Measurements from ENCODE around the gene ARID2.

The ARID2 gene

GRCh38 chr12:45816652-45817051 lies 87.1 kb downstream of the ARID2 start:
- Histone ChIP-seq H3K4me1 (ENCODE audit: control insufficient read depth in 2 of 2, insufficient read depth in 1 of 2, low read depth in 1 of 2, low read length in 2 of 2) (no peaks in the 10 kb centered on the region), H3K9me3 (replicated peaks in 1 of 2; ENCODE audit: control insufficient read depth in 2 of 2, insufficient read depth in 1 of 2, low read depth in 1 of 2, low read length in 2 of 2) (no peaks in the 10 kb centered on the region), H4K8ac (ENCODE audit: low read depth, low read length) (no peak overlapping the region), H3K4me3 (ENCODE audit: low read length in 2 of 2) (no peak overlapping the region), H3K14ac (ENCODE audit: low read length) (no peak overlapping the region), H3K27me3 (ENCODE audit: control insufficient read depth in 3 of 3, insufficient read depth in 3 of 3, low read depth in 1 of 3, low read length in 3 of 3) (no peaks in the 10 kb centered on the region), H3K9ac (ENCODE audit: low read depth, low read length, poor library complexity) (no peak overlapping the region), H2BK120ac (ENCODE audit: low read depth, low read length) (no peak overlapping the region), H2AK5ac (ENCODE audit: low read depth, low read length) (no peak overlapping the region), H2BK15ac (ENCODE audit: low read length) (no peak overlapping the region), H3K18ac (ENCODE audit: low read length) (no peak overlapping the region), H3K4ac (ENCODE audit: low read length) (no peak overlapping the region), H4K91ac (ENCODE audit: low read depth, low read length, poor library complexity) (no peak overlapping the region), H3K36me3 (replicated peaks in 1 of 2; ENCODE audit: control insufficient read depth in 2 of 2, insufficient read depth in 2 of 2, low read length in 2 of 2) (peaks cover 0 to 94% of the 10 kb centered on the region in 2 donors), H2BK5ac (ENCODE audit: low read length) (no peak overlapping the region), H3K79me1 (ENCODE audit: low read depth, low read length) (no peaks in the 10 kb centered on the region), H3K4me2 (ENCODE audit: insufficient read depth, low read length, poor library complexity, severe bottlenecking) (no peak overlapping the region), H2AFZ (ENCODE audit: low read length) (no peak overlapping the region), H3K23ac (ENCODE audit: low read depth, low read length, poor library complexity) (no peak overlapping the region), H3K27ac (replicated peaks; ENCODE audit: low read length) (no peak overlapping the region), H2BK12ac (ENCODE audit: low read length) (no peak overlapping the region)
- WGBS, 2 donors (ENCODE audit: extremely low coverage in 2 of 2, insufficient read length in 2 of 2, insufficient replicate concordance in 1 of 2) = no CpG with 5 or more reads among the region's 1 CpG
- DNase-seq (ENCODE audit: low spot score) = no peak

- Histone ChIP-seq H4K91ac (ENCODE audit: low read depth, low read length, poor library complexity) (no peak overlapping the region), H3K4me1 (ENCODE audit: control insufficient read depth in 2 of 2, insufficient read depth in 1 of 2, low read depth in 1 of 2, low read length in 2 of 2) (no peaks in the 10 kb centered on the region), H4K8ac (ENCODE audit: low read depth, low read length) (no peak overlapping the region), H3K4me2 (ENCODE audit: insufficient read depth, low read length, poor library complexity, severe bottlenecking) (no peak overlapping the region), H3K9ac (ENCODE audit: low read depth, low read length, poor library complexity) (no peak overlapping the region), H2AFZ (ENCODE audit: low read length) (no peak overlapping the region), H2BK12ac (ENCODE audit: low read length) (no peak overlapping the region), H3K4ac (ENCODE audit: low read length) (no peak overlapping the region), H3K14ac (ENCODE audit: low read length) (no peak overlapping the region), H3K4me3 (ENCODE audit: low read length in 2 of 2) (no peak overlapping the region), H2BK15ac (ENCODE audit: low read length) (no peak overlapping the region), H3K36me3 (replicated peaks in 1 of 2; ENCODE audit: control insufficient read depth in 2 of 2, insufficient read depth in 2 of 2, low read length in 2 of 2) (peaks cover 3 to 92% of the 10 kb centered on the region in 2 donors), H3K79me1 (ENCODE audit: low read depth, low read length) (no peaks in the 10 kb centered on the region), H3K27me3 (ENCODE audit: control insufficient read depth in 3 of 3, insufficient read depth in 3 of 3, low read depth in 1 of 3, low read length in 3 of 3) (no peaks in the 10 kb centered on the region), H3K18ac (ENCODE audit: low read length) (no peak overlapping the region), H2BK120ac (ENCODE audit: low read depth, low read length) (no peak overlapping the region), H3K9me3 (replicated peaks in 1 of 2; ENCODE audit: control insufficient read depth in 2 of 2, insufficient read depth in 1 of 2, low read depth in 1 of 2, low read length in 2 of 2) (peaks cover 0 to 27% of the 10 kb centered on the region in 2 donors), H2AK5ac (ENCODE audit: low read depth, low read length) (no peak overlapping the region), H3K23ac (ENCODE audit: low read depth, low read length, poor library complexity) (no peak overlapping the region), H3K27ac (replicated peaks; ENCODE audit: low read length) (no peak overlapping the region), H2BK5ac (ENCODE audit: low read length) (no peak overlapping the region)
- DNase-seq (ENCODE audit: low spot score) = no peak
- WGBS, 2 donors (ENCODE audit: extremely low coverage in 2 of 2, insufficient read length in 2 of 2, insufficient replicate concordance in 1 of 2) = no CpG with 5 or more reads among the region's 3 CpGs
Observed at GRCh38 chr12:45827974-45828373, 98.5 kb downstream of the ARID2 start.

- H2BK120ac ChIP-seq (ENCODE audit: low read depth, low read length) = no peak overlapping the region
- H3K4me2 ChIP-seq (ENCODE audit: insufficient read depth, low read length, poor library complexity, severe bottlenecking) = no peak overlapping the region
- no peak for DNase-seq (ENCODE audit: low spot score)
- no peak overlapping the region for H2BK5ac ChIP-seq (ENCODE audit: low read length)
- no peak overlapping the region for H2BK12ac ChIP-seq (ENCODE audit: low read length)
- no peaks in the 10 kb centered on the region for H3K4me1 ChIP-seq (ENCODE audit: control insufficient read depth in 2 of 2, insufficient read depth in 1 of 2, low read depth in 1 of 2, low read length in 2 of 2)
- H3K4me3 ChIP-seq (ENCODE audit: low read length in 2 of 2) = no peak overlapping the region
- no peak overlapping the region for H2AFZ ChIP-seq (ENCODE audit: low read length)
- H3K79me1 ChIP-seq (ENCODE audit: low read depth, low read length) = no peaks in the 10 kb centered on the region
- no peak overlapping the region for H4K8ac ChIP-seq (ENCODE audit: low read depth, low read length)
- H3K36me3 ChIP-seq (replicated peaks in 1 of 2; ENCODE audit: control insufficient read depth in 2 of 2, insufficient read depth in 2 of 2, low read length in 2 of 2) = peaks cover 3 to 91% of the 10 kb centered on the region in 2 donors
- no peak overlapping the region for H3K14ac ChIP-seq (ENCODE audit: low read length)
- no peak overlapping the region for H3K27ac ChIP-seq (replicated peaks; ENCODE audit: low read length)
- H2BK15ac ChIP-seq (ENCODE audit: low read length) = no peak overlapping the region
- WGBS, 2 donors (ENCODE audit: extremely low coverage in 2 of 2, insufficient read length in 2 of 2, insufficient replicate concordance in 1 of 2) = no CpG with 5 or more reads among the region's 2 CpGs
- H2AK5ac ChIP-seq (ENCODE audit: low read depth, low read length) = no peak overlapping the region
- H3K23ac ChIP-seq (ENCODE audit: low read depth, low read length, poor library complexity) = no peak overlapping the region
- no peak overlapping the region for H3K4ac ChIP-seq (ENCODE audit: low read length)
- H3K9me3 ChIP-seq (replicated peaks in 1 of 2; ENCODE audit: control insufficient read depth in 2 of 2, insufficient read depth in 1 of 2, low read depth in 1 of 2, low read length in 2 of 2) = peaks cover 0 to 27% of the 10 kb centered on the region in 2 donors
- no peaks in the 10 kb centered on the region for H3K27me3 ChIP-seq (ENCODE audit: control insufficient read depth in 3 of 3, insufficient read depth in 3 of 3, low read depth in 1 of 3, low read length in 3 of 3)
- H4K91ac ChIP-seq (ENCODE audit: low read depth, low read length, poor library complexity) = no peak overlapping the region
- no peak overlapping the region for H3K9ac ChIP-seq (ENCODE audit: low read depth, low read length, poor library complexity)
- H3K18ac ChIP-seq (ENCODE audit: low read length) = no peak overlapping the region
Observed at GRCh38 chr12:45828402-45828801, 98.9 kb downstream of the ARID2 start.

- Histone ChIP-seq H2AFZ (ENCODE audit: low read length) (no peak overlapping the region), H4K91ac (ENCODE audit: low read depth, low read length, poor library complexity) (no peak overlapping the region), H3K9me3 (replicated peaks in 1 of 2; ENCODE audit: control insufficient read depth in 2 of 2, insufficient read depth in 1 of 2, low read depth in 1 of 2, low read length in 2 of 2) (peaks cover 0 to 32% of the 10 kb centered on the region in 2 donors), H3K4ac (ENCODE audit: low read length) (no peak overlapping the region), H4K8ac (ENCODE audit: low read depth, low read length) (no peak overlapping the region), H3K27ac (replicated peaks; ENCODE audit: low read length) (no peak overlapping the region), H3K36me3 (replicated peaks in 1 of 2; ENCODE audit: control insufficient read depth in 2 of 2, insufficient read depth in 2 of 2, low read length in 2 of 2) (peaks cover 1 to 84% of the 10 kb centered on the region in 2 donors), H3K18ac (ENCODE audit: low read length) (no peak overlapping the region), H3K4me2 (ENCODE audit: insufficient read depth, low read length, poor library complexity, severe bottlenecking) (no peak overlapping the region), H2AK5ac (ENCODE audit: low read depth, low read length) (no peak overlapping the region), H3K23ac (ENCODE audit: low read depth, low read length, poor library complexity) (no peak overlapping the region), H2BK120ac (ENCODE audit: low read depth, low read length) (no peak overlapping the region), H3K14ac (ENCODE audit: low read length) (no peak overlapping the region), H2BK15ac (ENCODE audit: low read length) (no peak overlapping the region), H2BK12ac (ENCODE audit: low read length) (no peak overlapping the region), H3K9ac (ENCODE audit: low read depth, low read length, poor library complexity) (no peak overlapping the region), H3K4me3 (ENCODE audit: low read length in 2 of 2) (no peak overlapping the region), H2BK5ac (ENCODE audit: low read length) (no peak overlapping the region), H3K27me3 (ENCODE audit: control insufficient read depth in 3 of 3, insufficient read depth in 3 of 3, low read depth in 1 of 3, low read length in 3 of 3) (no peaks in the 10 kb centered on the region), H3K4me1 (ENCODE audit: control insufficient read depth in 2 of 2, insufficient read depth in 1 of 2, low read depth in 1 of 2, low read length in 2 of 2) (no peaks in the 10 kb centered on the region), H3K79me1 (ENCODE audit: low read depth, low read length) (no peaks in the 10 kb centered on the region)
- no peak for DNase-seq (ENCODE audit: low spot score)
- WGBS, 2 donors (ENCODE audit: extremely low coverage in 2 of 2, insufficient read length in 2 of 2, insufficient replicate concordance in 1 of 2) = no CpG with 5 or more reads among the region's 2 CpGs
Observed at GRCh38 chr12:45831590-45831989, 102.1 kb downstream of the ARID2 start.
